Esophagus muscularis mucosa (tissue), 4 donors: ENCODE results near the gene CAVIN4. TPM values are rescaled to one million over a fixed set of nuclear protein-coding genes. Genes with fewer than 3 reads are reported as not detected.

Source experiments
- DNase-seq: peaks from one replicate; pipeline ENCODE4 v3.0.0-alpha.2; 2017; ENCODE audit errors: extremely low spot score
- H3K27ac ChIP-seq, 4 donors: fragments of 200-600 bp; sonication (generic); replicated peaks in 1 of 4; 1 replicate in 3 of 4; 2 replicates in 1 of 4; pipeline ENCODE4 v1.5.1; 2016 to 2019; ENCODE audit warnings: mild to moderate bottlenecking in 1 of 4
- H3K27me3 ChIP-seq, 4 donors: fragments of 200-600 bp; sonication (generic); one replicate each; pipeline versions ENCODE4 v1.5.1 to v1.6.0; 2016 to 2019
- H3K36me3 ChIP-seq, 4 donors: fragments of 200-600 bp; sonication (generic); one replicate each; pipeline ENCODE4 v1.5.1; 2016 to 2019
- H3K4me1 ChIP-seq, 4 donors: fragments of 200-600 bp; sonication (generic); one replicate each; pipeline ENCODE4 v1.5.1; 2016 to 2019
- H3K4me3 ChIP-seq, 4 donors: fragments of 200-600 bp; sonication (generic); 1 replicate in 2 of 4; 2 replicates in 2 of 4; pipeline ENCODE4 v1.5.1; 2016 to 2019; ENCODE audit warnings: mild to moderate bottlenecking in 4 of 4, moderate library complexity in 1 of 4
- H3K9me3 ChIP-seq, 4 donors: fragments of 200-600 bp; sonication (generic); 1 replicate in 3 of 4; 2 replicates in 1 of 4; pipeline ENCODE4 v1.5.1; 2016 to 2019
- CTCF ChIP-seq, 3 experiments: fragments of 200-600 bp in 2 of 3; fragments of 450-650 bp in 1 of 3; sonication (generic) in 2 of 3; IDR thresholded peaks; one replicate each; pipeline ENCODE4 v1.5.1; 2017 to 2019; ENCODE audit warnings: antibody characterized with exemption in 3 of 3, mild to moderate bottlenecking in 2 of 3, moderate library complexity in 1 of 3
- EP300 ChIP-seq: sonication (generic); formaldehyde crosslinking; IDR thresholded peaks from one replicate; pipeline ENCODE4 v1.6.1; 2017; ENCODE audit warnings: antibody characterized with exemption
- POLR2A ChIP-seq: fragments of 450-650 bp; IDR thresholded peaks from one replicate; pipeline ENCODE4 v1.6.1; 2017; ENCODE audit warnings: antibody characterized with exemption, moderate library complexity, mild to moderate bottlenecking, low read depth
- POLR2AphosphoS5 ChIP-seq, 2 donors: sonication (generic); formaldehyde crosslinking; IDR thresholded peaks; one replicate each; pipeline ENCODE4 v1.6.1; 2017; ENCODE audit warnings: antibody characterized with exemption in 2 of 2
- WGBS: methylation state at CpG from one replicate; pipeline ENCODE4 v1.1.5; 2018; 5-methylcytosine and 5-hydroxymethylcytosine counted together
- intact Hi-C: fragments of 100-400 bp; cut with DNase I; formaldehyde crosslinking; loops from one replicate; pipeline ENCODE4 v1.15.1; 2023
- total RNA-seq, 4 donors: library from RNA; depleted of rRNA; stranded (reverse); fragments of >200 nt; gene quantifications; one replicate each; pipeline versions ENCODE4 v1.1.0 to v1.2.1, GENCODE V29; 2016

Gene CAVIN4
- total RNA-seq, 4 donors from 2014 or later = 0.33 to 1.5 (median 0.95) TPM

GRCh38 chr9:100573655-100574260 lies 4.1 kb upstream of the CAVIN4 start:
- intact Hi-C loops = no loop called here
- DNase-seq = no peak
- no peaks in the 10 kb centered on the region for H3K27me3 ChIP-seq
- H3K36me3 ChIP-seq = no peaks in the 10 kb centered on the region
- no peaks in the 10 kb centered on the region for H3K4me1 ChIP-seq
- no peaks in the 10 kb centered on the region for H3K9me3 ChIP-seq
- no peak overlapping the region for H3K27ac ChIP-seq
- TF ChIP-seq EP300 = no peak
- TF ChIP-seq CTCF (IDR thresholded peaks at IDR 0.05) = no peak
- TF ChIP-seq POLR2AphosphoS5 (IDR thresholded peaks at IDR 0.05) = no peak
- no peak for TF ChIP-seq POLR2A
- no peak overlapping the region for H3K4me3 ChIP-seq
- WGBS = 89% methylated on average over 3 of the region's 3 CpGs

- Histone ChIP-seq H3K36me3 (no peaks in the 10 kb centered on the region), H3K27ac (no peak overlapping the region), H3K4me1 (no peaks in the 10 kb centered on the region), H3K9me3 (no peaks in the 10 kb centered on the region), H3K27me3 (no peaks in the 10 kb centered on the region), H3K4me3 (no peak overlapping the region)
- intact Hi-C loops = no loop called here
- TF ChIP-seq POLR2AphosphoS5 (IDR thresholded peaks at IDR 0.05) (no peak), POLR2A (no peak), CTCF (IDR thresholded peaks at IDR 0.05) (no peak), EP300 (no peak)
- no peak for DNase-seq
- 93% methylated on average over 4 of the region's 4 CpGs for WGBS
Observed at GRCh38 chr9:100575006-100575405, 2.9 kb upstream of the CAVIN4 start.

- H3K4me1 ChIP-seq = no peaks in the 10 kb centered on the region
- no peaks in the 10 kb centered on the region for H3K9me3 ChIP-seq
- WGBS = 92% methylated on average over 2 of the region's 2 CpGs
- intact Hi-C loops = no loop called here
- no peaks in the 10 kb centered on the region for H3K36me3 ChIP-seq
- no peak for DNase-seq
- H3K27ac ChIP-seq = no peak overlapping the region
- H3K27me3 ChIP-seq = no peaks in the 10 kb centered on the region
- TF ChIP-seq POLR2AphosphoS5 (IDR thresholded peaks at IDR 0.05) (no peak), EP300 (no peak), CTCF (IDR thresholded peaks at IDR 0.05) (no peak), POLR2A (no peak)
- H3K4me3 ChIP-seq = no peak overlapping the region
Observed at GRCh38 chr9:100575765-100576386, 2.0 kb upstream of the CAVIN4 start.

GRCh38 chr9:100578610-100579009 lies 731 bp downstream of the CAVIN4 start:
- no peak for DNase-seq
- no peak overlapping the region for H3K4me3 ChIP-seq
- no peaks in the 10 kb centered on the region for H3K36me3 ChIP-seq
- WGBS = 92% methylated on average over 1 of the region's 1 CpG
- TF ChIP-seq EP300 (no peak), POLR2A (no peak), CTCF (IDR thresholded peaks at IDR 0.05) (no peak), POLR2AphosphoS5 (IDR thresholded peaks at IDR 0.05) (no peak)
- H3K27me3 ChIP-seq = no peaks in the 10 kb centered on the region
- no peak overlapping the region for H3K27ac ChIP-seq
- no peaks in the 10 kb centered on the region for H3K9me3 ChIP-seq
- intact Hi-C loops = no loop called here
- H3K4me1 ChIP-seq = peaks cover 0 to 3% (median 0%) of the 10 kb centered on the region in 4 donors
